8988T (cell line): Measurements from ENCODE around the gene SLC16A14.
"Not testable (repeated sequence)": the region's sequence is repeated elsewhere in the genome, so short reads cannot be mapped to it uniquely, and the experiment has no call there.

Source experiments
- DNase-seq: peaks from one replicate; pipeline ENCODE4 v3.0.0; 2011

The SLC16A14 gene, protein sequence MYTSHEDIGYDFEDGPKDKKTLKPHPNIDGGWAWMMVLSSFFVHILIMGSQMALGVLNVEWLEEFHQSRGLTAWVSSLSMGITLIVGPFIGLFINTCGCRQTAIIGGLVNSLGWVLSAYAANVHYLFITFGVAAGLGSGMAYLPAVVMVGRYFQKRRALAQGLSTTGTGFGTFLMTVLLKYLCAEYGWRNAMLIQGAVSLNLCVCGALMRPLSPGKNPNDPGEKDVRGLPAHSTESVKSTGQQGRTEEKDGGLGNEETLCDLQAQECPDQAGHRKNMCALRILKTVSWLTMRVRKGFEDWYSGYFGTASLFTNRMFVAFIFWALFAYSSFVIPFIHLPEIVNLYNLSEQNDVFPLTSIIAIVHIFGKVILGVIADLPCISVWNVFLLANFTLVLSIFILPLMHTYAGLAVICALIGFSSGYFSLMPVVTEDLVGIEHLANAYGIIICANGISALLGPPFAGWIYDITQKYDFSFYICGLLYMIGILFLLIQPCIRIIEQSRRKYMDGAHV

DNA sequence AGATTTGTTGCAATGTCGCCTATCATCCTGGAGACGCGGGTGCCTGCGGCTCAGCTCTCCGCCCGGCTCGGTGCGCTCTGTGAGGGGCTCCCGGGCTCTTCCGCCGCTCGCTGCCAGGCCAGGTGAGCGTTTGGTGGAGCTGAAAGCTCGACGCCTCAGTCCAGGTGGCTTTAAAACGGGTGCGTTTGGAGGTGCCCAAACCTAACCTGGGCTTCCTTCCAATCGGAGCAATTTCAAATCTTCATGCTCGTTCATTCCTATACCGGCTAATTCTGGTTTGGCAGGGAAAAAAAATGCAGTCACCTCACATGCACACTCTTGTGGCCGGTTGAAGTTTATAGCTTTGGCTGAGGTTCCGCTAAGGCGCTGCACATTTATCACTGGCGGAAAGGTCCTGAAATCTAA is at the start of gene SLC16A14:
SLC16A14 (minus strand) TSS at position 274 of the 405 bp plus-strand sequence. CDS start 9,572 bp downstream, outside the sequence.
- peak; percentile 18 for DNase-seq

DNA sequence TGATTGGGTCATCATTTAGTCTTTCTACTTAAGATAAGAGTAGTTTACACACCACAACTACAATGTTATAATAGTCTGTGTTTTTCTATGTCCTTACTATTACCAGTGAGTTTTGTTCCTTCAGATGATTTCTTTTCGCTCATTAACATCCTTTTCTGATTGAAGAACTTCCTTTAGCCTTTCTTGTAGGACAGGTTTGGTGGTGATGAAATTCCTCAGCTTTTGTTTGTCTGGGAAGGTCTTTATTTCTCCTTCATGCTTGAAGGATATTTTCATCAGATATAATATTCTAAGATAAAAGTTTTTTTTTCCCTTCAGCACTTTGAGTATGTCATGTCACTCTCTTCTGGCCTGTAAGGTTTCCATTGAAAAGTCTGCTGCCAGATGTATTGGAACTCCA is 38.0 kb upstream of the SLC16A14 start:
- DNase-seq: no peak

DNA sequence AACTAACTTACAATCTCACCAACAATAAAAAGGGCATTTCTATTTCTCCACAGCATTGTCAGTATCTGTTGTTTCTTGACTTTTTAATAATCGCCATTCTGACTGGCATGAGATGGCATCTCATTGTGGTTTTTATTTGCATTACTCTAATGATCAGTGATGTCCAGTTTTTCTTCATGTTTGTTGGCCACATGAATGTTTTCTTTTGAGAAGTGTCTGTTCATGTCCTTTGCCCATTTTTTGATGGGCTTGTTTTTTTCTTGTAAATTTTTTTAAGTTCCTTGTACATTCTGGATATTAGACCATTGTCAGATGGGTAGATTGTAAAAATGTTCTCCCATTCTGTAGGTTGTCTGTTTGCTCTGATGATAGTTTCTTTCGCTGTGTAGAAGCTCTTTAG is 33.2 kb upstream of the SLC16A14 start:
- not testable (repeated sequence) for DNase-seq

DNA sequence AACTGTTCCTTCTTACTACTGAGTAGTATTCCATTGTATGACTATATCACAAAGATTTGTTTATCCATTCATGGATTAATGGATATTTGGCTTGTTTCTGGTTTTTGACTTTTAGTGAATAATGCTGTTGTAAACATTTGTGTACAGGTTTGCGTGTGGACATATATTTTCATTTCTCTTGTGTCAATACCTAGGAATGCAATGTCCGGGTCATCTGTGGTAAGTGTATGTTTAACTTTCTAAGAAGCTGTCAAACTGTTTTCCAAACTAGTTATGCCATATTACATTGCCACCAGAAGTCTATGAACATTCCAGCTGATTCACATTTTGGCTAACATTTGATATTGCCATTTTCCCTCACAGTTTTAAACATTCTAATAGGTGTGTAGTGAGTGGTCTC is 29.1 kb upstream of the SLC16A14 start:
- no peak for DNase-seq

DNA sequence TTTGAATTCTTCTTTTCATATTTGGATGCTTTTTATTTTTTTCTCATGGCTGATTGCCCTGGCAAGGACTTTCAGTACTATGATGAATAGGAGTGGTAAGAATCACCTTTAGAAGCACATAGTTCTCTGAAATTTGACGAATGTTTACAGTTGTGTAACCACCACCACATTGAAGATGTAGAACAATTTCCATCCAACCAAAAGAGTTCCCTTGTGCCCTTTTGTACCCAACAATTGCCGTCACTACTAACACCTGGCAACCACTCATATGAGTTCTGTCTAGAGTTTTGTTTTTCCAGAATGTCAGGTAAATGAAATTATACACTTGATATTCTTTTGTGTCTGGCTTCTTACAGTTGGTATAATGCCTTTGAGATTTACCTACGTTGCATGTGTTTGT is 28.7 kb upstream of the SLC16A14 start:
- no peak for DNase-seq

DNA sequence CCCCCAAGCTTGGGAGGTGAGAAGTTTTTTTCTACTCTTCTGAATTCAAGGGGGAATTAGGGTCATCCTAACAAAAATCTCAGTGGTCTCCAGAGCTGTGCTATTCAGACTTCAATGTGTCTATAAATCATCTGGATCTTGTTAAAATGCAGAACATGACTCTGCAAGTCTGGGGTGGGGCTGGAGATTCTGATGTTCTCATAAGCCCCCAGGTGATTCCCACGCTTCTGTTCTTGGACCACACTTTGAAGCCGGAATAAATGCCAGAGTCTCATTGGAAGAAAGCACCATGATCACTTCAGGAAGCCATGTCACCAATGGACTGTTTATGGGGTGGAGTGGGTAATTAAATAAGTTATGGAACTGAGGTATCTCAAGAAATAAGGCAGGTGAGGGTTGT is 22.2 kb upstream of the SLC16A14 start:
- no peak for DNase-seq

DNA sequence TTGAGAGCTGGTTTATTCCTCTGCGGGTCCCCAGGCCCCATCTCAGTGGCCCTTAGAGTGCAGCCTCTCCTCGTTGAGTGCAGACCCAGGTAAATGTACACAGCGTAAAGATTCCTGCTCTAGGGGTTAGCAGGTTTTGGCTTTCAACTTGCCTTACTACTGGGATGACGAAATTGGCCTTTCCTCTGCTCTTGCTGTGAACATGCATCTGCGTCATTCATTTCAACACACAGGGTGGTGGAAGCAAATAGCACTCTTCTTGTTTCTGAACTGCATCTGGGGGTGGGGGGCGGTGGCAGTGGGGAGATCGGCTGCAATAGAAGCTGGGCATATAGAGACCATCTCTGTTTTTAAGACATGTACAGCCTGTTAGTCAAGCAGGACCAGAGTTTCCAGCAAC is 16.5 kb upstream of the SLC16A14 start:
- no peak for DNase-seq

DNA sequence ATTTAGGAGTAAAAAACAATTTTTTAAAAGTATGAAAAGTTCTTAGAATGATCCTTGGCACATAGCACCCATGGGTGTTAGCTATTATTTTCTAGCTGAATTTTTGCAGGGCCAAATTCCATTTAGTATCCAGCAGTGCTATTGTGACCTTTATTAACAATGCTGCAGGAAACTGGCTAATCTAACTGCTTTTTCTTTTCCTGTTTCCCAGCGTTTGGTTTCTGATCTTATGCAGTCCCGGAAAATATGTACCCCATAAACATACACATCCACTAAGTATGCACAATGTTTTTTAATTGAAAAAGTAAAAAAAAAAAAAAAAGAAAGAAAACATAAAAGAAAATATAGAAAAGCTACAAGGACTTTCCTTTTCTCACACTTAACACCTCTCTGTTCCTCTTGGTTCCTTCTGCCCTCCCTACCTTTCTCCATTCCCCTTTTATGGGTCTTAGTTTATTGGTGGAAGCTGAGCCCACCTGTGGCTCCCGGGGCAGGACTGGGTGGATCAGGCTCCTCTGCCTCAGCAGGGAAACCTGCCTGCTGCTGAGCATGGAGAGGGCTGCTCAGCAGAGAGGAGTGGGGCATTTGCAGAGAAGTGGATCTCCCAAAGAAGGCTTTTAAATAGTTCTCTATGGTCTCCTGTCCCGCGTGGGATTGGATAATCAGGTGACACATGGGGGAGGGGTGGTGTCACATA is 9.3 kb upstream of the SLC16A14 start:
- no peak for DNase-seq

DNA sequence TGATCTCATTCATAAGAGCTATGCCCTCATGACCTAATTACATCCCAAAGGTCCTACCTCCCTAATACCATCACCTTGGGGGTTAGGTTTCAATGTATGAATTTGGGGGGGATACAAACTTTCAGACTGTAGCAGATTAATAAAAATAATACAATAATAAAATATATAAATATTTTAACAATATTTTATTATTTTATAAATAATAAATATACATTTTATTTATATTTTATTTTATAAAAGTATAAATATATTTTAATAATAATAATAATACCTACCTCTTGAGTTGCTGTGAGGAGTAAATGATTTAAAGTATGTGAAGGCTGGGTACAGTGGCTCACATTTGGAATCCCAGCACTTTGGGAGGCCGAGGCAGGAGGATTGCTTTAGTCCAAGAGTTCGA is 8.1 kb upstream of the SLC16A14 start:
- no peak for DNase-seq

DNA sequence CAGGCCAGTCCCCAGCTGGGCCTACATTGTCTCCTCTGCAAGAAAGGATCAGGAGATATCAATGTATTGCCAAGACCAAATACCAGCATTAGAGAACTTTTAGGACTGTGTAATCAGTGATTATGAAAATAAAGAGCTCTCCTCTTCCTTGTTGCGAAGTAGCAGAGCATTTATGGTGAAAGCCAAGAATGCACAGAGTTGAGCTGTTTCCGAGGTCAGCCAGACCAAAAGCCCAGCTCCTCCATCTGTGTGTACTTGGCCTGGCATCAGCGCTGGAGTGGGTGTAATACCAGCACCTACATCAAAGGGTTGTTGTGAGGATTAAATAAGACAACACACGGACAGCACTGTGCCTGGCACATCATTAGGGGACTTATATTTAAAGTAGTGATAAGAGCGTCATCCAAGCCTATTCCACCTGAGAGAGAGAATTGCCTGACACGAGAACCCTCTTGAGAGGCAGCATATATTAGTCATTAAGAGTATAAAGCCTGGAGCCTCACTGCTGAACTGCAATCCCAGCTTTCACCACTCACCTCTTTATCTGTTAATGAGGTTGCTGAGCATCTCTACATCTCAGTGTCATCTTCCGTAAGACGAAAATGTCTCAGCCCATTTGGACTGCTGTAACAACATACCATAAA is 7.4 kb upstream of the SLC16A14 start:
- no peak for DNase-seq

DNA sequence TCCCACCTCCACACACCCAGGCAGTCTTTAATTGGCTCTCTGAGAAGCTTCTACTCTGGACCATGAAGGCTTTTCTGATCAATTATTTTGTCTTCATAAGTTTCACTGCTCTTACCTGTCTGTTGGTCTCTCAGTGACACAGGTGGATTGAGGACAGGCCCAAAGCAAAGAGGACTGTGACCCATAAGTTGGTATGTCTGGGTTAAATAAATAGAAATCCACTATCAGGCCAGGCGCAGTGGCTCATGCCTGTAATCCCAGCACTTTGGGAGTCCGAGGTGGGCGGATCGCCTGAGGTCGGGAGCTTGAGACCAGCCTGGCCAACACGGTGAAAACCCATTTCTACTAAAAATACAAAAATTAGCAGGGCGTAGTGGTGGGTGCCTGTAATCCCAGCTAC is 2.7 kb upstream of the SLC16A14 start:
- no peak for DNase-seq

DNA sequence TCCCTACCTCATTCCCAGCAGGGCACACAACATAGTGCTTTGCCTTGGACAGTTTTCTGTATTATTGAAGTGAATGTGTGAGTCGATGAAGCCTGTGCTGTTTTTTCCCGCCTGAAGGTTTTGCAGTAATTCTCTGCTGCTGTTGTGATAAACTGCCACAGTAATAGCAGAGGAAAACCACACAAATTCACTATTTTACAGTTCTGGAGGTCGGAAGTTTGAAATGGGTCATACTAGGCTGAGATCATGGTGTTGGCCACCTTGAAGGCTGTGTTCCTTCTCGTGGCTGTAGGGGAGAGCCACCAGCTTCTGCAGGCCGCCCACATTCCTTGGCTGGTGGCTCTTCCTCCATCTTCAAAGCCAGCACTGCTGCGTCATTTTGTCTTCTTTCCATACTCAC is 678 bp upstream of the SLC16A14 start:
- no peak for DNase-seq

DNA sequence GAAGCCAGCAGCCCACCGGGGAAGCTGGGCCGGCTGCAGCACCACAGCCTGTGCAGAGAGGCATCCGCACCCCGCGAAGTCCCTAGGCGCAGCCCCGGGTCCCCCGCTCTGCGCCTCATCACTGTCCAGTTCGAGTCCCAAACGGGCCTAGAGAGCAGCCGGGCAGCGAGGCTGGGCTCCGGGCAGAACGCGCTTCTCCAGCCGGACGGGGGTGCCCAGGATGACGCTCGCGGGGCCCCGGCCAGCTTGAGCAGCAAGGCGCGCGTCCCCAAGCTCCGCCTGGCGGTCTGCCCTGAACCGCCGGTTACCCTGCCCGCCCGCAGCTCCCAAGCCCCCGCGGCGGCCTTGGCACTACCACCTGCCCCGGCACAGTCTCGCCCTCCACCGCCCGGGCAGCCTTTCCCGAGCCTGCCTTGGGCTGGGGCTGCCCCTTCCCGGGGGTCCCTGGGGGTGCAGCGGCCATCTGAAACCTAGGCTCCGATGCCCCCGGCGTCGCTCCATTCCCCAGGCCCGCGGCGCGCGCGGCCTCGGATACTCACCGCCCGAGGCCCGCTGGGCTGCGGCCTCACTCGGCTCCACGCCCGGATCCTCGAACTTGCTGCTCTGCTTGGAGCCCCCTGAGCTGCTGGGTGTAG is 591 bp downstream of the SLC16A14 start:
- peak; percentile 30 for DNase-seq

DNA sequence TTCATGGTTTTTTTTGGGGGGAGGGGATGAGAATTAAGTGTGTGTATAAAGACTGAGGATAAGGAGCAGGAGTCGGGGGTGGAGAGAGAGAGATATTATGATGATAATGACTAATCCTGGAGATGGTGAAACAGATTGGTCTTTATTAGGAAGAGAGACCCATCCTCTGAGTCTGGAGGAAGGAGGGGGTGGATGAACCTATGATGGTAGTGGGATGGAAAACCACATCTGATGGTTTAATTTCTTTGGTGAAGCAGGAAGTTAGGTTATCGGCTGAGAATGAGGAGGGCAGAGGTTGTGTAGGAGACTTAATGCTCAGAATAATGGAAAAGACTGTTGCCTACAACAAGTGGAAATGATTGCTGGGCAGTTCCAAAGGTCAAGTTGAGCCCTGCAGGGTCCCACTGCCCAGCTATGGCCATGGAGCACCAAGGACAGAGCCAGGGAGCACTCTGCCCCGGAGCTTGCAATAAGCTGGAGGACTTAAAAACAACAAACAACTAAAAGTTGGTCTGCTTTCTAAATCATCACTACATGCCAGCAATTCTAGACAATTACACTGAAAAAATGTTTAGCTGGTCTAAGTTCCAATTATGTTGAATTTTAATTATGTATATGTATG is 7.9 kb downstream of the SLC16A14 start:
- no peak for DNase-seq

DNA sequence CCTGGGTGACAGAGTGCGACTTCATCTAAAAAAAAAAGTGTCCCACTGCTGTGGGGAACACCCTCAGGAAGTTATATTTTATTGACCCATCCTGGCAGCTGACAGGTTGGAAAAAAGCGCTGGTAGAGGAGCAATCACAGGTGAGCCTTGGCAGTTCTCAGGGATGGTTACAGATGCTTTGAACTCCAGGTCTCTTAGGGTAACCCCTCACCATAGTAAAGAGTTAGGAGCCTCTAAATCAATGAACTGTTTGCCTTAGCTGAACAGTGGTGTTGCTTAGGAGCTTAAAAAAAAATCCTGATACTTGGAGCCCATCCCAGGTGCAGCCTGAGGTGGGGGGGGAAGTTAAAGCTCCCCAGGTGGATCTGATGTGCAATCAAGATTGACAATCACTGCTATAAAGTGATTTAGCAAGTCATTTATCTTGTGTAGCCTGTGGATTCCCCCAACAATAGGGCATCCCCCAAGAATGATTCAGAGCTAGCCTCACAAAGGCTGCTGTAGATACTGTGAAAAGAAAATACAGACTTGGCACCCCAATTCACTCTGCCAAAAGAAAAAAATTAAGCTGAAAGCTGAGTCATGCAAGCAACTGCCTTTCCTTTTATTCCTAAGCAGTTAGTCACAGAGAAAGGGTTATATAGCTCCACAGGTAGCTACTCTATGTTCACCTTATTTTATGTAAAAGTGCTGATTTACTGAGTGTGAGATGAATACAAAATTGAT is 14.8 kb downstream of the SLC16A14 start:
- DNase-seq: no peak

DNA sequence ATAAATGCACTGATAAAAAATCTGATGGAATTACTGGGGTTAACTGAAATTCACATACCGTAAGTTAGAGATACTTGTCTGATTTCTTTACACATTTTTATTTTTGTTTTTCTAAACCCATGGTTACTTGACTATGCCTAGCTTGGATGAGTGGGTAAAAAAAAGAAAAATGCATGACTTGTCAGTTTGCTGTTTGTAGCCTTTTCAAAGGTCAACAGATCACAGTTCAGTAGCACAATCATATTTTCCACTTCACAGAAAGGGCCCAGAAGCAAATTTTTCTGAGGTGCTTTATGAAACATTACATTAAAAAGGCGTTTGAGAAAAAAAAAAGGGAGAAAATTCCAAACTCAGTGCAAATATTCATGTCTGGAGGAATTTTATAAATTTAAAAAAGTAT is 16.4 kb downstream of the SLC16A14 start:
- no peak for DNase-seq

DNA sequence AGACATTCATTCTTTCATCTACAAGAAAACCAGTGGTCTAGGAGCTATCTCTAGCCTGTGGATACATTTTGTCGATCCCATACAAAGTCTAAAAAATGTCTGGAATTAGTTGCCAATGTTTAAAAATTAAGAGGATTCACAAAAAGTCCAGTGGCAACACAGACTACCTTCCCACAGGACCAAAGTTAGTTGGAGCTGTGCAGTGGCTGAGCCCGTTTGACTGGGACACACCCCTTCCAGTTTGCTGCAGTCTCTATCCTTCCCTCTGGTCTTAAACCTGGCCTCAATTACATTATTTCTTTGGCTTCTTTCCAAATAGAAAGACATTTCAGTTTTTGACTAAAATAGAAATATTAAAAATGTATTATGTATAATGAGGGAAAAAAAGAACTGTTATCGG is 18.6 kb downstream of the SLC16A14 start:
- DNase-seq: no peak

DNA sequence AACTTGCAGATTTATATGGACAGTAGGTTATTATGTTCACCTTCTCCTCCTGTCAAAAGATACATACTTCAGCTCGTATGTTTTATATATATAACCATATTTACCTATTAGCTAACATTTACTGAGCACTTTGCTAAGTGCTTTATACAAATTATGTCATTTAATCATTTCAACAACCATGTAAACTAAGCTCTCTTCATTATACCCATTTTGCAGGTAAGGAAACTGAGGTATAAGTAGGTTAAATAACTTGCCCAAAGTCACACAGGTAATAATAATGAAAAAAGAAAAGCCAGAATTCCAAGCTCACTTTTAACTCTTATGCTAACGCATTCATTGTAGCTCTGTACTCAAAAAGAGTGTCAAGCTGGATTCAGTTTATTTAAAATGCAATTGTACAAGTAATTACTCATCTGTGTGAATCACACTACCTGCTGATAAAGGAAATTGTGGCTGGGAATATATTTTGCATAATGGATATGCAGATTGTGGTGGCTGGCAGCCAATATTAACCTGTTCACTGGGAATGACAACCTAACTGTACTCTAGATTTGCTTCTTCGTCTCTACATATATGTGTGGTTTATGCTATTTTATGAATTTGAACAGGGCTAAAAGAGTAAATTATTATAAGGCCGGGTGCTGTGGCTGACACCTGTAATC is 20.6 kb downstream of the SLC16A14 start:
- no peak for DNase-seq

DNA sequence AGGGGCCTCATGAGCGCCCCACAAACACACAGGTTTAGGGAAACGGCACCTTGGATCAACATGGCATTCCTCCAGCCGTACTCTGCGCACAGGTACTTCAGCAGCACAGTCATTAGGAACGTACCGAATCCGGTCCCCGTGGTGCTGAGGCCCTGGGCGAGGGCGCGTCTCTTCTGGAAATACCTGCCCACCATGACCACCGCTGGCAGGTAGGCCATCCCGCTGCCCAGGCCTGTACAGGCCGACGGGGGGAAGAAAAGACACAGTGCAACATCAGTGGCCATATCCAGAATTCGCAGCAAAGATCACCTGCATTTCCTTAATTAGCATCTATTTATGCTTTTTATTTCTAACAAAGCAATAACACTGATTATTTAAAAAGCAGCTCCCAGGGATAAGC is 22.2 kb downstream of the SLC16A14 start:
- no peak for DNase-seq

DNA sequence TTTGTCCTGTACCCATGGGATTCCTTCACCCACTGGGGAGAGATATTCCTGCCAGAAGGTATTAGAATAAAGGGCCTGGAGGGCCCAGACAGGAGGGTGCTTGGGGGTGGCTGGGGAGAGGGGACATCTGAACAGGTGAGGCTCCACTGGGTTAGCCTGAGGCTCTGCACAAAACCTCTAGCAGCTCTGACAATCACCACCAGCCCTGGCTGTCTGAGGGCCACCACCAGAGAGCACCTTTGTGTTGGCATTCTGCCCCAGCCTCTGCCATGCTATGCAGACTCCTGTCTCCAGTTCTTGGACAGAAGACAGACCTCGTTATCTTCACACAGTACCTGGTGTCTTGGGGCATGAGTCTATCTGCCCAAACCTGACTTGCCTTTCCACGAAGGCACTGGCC is 25.3 kb downstream of the SLC16A14 start:
- no peak for DNase-seq

DNA sequence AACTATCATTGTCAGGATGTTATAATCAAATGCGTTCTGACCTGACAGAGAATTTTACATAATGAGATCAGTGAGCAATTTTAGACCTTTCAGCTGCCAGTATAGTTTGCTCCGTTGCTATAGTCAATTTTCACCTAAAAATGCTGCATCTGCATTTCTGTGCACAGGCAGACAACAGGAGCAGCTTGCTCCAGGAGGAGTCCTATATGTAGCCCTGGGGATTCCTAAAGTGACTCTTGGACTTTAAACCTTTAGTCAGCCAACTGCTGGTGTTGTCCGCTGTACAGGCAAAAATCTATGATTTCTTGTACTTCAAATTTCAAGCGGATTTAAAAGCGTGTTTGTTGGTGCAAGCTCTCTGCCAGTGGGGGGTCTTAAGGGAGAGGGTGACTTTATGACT is 25.7 kb downstream of the SLC16A14 start:
- no peak for DNase-seq

DNA sequence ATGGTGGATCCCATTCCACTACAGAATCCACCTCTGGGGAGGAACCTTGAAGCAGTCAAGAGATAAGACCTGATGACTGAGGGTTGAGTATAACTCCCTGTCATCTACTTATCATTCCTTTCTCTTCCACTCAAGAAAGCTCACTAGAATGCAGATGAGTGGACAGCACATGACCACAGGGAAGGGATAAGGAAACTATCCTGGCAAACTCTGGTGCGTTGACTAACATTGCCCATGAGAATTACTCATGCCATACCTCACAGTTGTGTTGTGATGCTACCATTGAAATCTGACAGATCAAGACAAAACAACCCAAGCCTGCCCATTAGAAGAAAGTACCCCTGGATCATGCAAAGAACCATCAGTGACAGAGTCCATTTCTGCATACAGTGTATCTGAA is 26.5 kb downstream of the SLC16A14 start:
- no peak for DNase-seq
